ENCODE results near the gene CAPN12.
"Not testable (repeated sequence)": the region's sequence is repeated elsewhere in the genome, so short reads cannot be mapped to it uniquely, and the experiment has no call there.

CAPN12 gene

GRCh38 chr19:38782212-38782611 lies 37.9 kb upstream of the CAPN12 start:
- not testable (repeated sequence) for H3K9me3 ChIP-seq (ENCODE audit: low read length); H2AFZ ChIP-seq (ENCODE audit: low read depth, low read length); H3K27me3 ChIP-seq (ENCODE audit: insufficient read depth, low read length); H3K4me3 ChIP-seq (ENCODE audit: low read length); H3K36me3 ChIP-seq (ENCODE audit: insufficient read depth, low read length); H3K4me1 ChIP-seq (ENCODE audit: insufficient read depth, low read length)

DNA sequence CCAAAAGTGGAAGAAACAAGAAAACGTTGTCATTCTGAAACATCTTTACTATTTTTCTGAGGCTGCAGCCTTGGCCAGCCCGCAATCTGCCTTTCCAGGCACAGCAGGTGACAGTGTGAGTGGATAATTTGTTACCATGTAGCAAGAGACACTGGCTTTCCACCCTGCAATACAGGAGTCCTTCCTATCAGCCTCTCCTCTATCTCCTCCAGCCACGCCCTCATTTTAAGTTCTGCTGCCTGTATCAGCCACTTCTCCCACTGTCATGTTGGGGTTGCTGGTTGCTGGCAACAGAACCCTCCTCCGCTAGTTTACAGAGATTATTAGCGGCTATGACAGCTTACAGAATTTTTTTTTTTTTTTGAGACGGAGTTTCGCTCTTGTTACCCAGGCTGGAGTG lies 36.8 kb upstream of the CAPN12 start:
- H2AFZ ChIP-seq (ENCODE audit: low read depth, low read length): no peak overlapping the region
- H3K9me3 ChIP-seq (ENCODE audit: low read length): no peaks in the 10 kb centered on the region
- H3K4me1 ChIP-seq (ENCODE audit: insufficient read depth, low read length): no peaks in the 10 kb centered on the region
- peaks cover 2% of the 10 kb centered on the region for H3K27me3 ChIP-seq (ENCODE audit: insufficient read depth, low read length)
- H3K36me3 ChIP-seq (ENCODE audit: insufficient read depth, low read length): no peaks in the 10 kb centered on the region
- H3K4me3 ChIP-seq (ENCODE audit: low read length): no peak overlapping the region

GRCh38 chr19:38780443-38780842 lies 36.2 kb upstream of the CAPN12 start:
- Histone ChIP-seq H3K4me1 (ENCODE audit: insufficient read depth, low read length) (no peaks in the 10 kb centered on the region), H3K27me3 (ENCODE audit: insufficient read depth, low read length) (peaks cover 2% of the 10 kb centered on the region), H3K9me3 (ENCODE audit: low read length) (no peaks in the 10 kb centered on the region), H3K4me3 (ENCODE audit: low read length) (no peak overlapping the region), H2AFZ (ENCODE audit: low read depth, low read length) (no peak overlapping the region), H3K36me3 (ENCODE audit: insufficient read depth, low read length) (no peaks in the 10 kb centered on the region)

- H3K4me3 ChIP-seq (ENCODE audit: low read length): no peak overlapping the region
- peaks cover 2% of the 10 kb centered on the region for H3K27me3 ChIP-seq (ENCODE audit: insufficient read depth, low read length)
- H3K4me1 ChIP-seq (ENCODE audit: insufficient read depth, low read length): no peaks in the 10 kb centered on the region
- H3K9me3 ChIP-seq (ENCODE audit: low read length): no peaks in the 10 kb centered on the region
- no peaks in the 10 kb centered on the region for H3K36me3 ChIP-seq (ENCODE audit: insufficient read depth, low read length)
- no peak overlapping the region for H2AFZ ChIP-seq (ENCODE audit: low read depth, low read length)
Measured at GRCh38 chr19:38778733-38779132, 34.5 kb upstream of the CAPN12 start.

DNA sequence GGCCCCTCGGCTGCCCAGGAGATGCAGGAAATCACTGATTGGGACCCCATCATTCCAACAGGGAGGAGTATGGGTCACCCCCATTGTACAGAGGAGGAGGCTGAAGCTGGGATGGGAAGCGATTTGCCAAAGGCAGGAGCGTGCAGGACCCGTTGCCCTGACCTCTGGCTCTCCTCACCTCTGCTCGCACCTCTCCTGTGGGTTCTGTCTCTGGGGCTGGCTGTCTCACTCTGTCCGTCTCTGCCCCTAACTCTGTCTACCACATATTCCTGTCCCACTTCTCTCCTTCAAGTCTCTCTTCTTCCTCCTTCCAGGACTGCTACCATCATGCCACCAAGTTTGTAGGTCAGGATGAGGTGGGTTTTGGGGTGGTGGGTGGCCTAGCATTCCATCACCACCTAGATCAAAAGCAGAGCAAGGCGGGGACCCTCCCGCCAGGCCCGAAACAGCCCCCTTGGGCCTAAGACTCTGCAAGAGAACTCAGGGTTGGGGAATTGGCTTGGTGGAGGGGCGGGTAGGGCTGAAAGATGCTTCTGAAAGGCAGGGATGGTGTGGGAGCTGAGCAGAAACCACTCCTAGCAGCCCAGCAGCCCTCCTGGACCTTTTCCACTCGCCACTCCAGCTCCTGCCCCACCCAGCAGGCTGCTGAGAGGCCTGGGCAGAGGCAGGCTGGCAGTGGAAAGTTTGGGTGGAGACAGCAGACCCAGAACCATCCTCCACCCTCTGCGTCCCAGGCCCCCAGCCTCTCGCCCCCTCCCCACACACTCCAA lies 30.1 kb upstream of the CAPN12 start:
- H2AFZ ChIP-seq (ENCODE audit: low read depth, low read length): no peak overlapping the region
- H3K27me3 ChIP-seq (ENCODE audit: insufficient read depth, low read length): no peaks in the 10 kb centered on the region
- no peaks in the 10 kb centered on the region for H3K4me1 ChIP-seq (ENCODE audit: insufficient read depth, low read length)
- no peaks in the 10 kb centered on the region for H3K36me3 ChIP-seq (ENCODE audit: insufficient read depth, low read length)
- H3K4me3 ChIP-seq (ENCODE audit: low read length): no peak overlapping the region
- peaks cover 2% of the 10 kb centered on the region for H3K9me3 ChIP-seq (ENCODE audit: low read length)

DNA sequence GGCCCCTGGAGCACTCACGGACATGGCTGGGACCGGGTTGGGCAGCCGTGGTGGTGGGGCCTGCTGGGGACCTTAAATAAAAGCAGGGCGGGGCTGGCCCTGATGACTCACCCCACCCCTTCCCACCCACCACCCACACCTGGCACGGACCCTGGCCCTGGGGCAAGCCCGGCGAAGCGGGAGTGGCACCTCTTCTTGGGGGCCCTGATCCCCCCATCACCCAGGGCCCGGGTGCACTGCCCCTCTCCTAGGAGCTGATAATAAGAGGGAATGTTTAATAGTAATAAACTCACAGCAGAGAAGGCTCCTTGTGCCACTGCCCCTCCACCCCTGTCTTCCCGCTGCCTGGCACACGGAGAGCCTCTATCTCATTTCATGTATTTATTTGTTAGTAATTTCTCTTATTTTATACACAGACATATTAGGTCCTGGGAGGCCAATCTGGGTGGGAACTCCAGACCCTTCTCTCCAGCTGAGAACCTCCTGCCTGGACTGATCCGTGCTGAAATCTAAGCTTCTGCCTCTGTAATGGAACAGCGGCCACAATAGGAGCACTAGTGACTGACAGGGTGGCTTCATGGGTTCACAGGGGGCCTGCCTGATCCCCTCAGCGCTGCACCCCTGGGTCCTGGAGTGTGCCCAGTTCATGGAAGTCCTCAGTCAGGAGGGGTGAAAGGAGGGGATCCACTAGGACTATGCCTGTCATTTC lies 29.3 kb upstream of the CAPN12 start, which contains the start of gene LGALS7:
LGALS7 (minus strand) TSS at position 49 of the 709 bp plus-strand sequence; CDS start at position 24, 25 bp downstream.
- H3K27me3 ChIP-seq (ENCODE audit: insufficient read depth, low read length): no peaks in the 10 kb centered on the region
- no peak within 1 kb of the TSS for H2AFZ ChIP-seq (ENCODE audit: low read depth, low read length)
- no peaks in the 10 kb centered on the region for H3K4me1 ChIP-seq (ENCODE audit: insufficient read depth, low read length)
- H3K9me3 ChIP-seq (ENCODE audit: low read length): peaks cover 4% of the 10 kb centered on the region
- H3K36me3 ChIP-seq (ENCODE audit: insufficient read depth, low read length): no peaks in the 10 kb centered on the region
- no peak within 1 kb of the TSS for H3K4me3 ChIP-seq (ENCODE audit: low read length)

GRCh38 chr19:38771569-38771968 lies 27.3 kb upstream of the CAPN12 start:
- not testable (repeated sequence) for H3K4me3 ChIP-seq (ENCODE audit: low read length); H3K4me1 ChIP-seq (ENCODE audit: insufficient read depth, low read length); H3K9me3 ChIP-seq (ENCODE audit: low read length); H3K27me3 ChIP-seq (ENCODE audit: insufficient read depth, low read length); H2AFZ ChIP-seq (ENCODE audit: low read depth, low read length); H3K36me3 ChIP-seq (ENCODE audit: insufficient read depth, low read length)

DNA sequence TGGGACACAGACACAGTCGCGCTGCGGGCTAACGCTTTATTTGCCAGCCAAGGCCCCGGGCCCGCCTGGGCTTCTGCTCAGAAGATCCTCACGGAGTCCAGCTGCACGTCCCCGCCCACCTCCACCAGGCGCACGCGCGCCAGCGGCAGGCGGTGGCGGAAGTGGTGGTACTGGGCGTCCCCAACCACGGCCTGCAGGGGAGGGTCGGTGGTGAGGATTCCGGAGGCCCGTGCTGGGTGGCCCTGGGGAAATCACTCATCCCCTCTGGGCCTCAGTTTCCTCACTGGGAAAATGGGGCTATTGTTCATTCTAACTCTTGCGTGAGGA lies 26.6 kb upstream of the CAPN12 start:
- not testable (repeated sequence) for H3K9me3 ChIP-seq (ENCODE audit: low read length); H3K4me3 ChIP-seq (ENCODE audit: low read length); H3K36me3 ChIP-seq (ENCODE audit: insufficient read depth, low read length); H3K27me3 ChIP-seq (ENCODE audit: insufficient read depth, low read length); H2AFZ ChIP-seq (ENCODE audit: low read depth, low read length); H3K4me1 ChIP-seq (ENCODE audit: insufficient read depth, low read length)

DNA sequence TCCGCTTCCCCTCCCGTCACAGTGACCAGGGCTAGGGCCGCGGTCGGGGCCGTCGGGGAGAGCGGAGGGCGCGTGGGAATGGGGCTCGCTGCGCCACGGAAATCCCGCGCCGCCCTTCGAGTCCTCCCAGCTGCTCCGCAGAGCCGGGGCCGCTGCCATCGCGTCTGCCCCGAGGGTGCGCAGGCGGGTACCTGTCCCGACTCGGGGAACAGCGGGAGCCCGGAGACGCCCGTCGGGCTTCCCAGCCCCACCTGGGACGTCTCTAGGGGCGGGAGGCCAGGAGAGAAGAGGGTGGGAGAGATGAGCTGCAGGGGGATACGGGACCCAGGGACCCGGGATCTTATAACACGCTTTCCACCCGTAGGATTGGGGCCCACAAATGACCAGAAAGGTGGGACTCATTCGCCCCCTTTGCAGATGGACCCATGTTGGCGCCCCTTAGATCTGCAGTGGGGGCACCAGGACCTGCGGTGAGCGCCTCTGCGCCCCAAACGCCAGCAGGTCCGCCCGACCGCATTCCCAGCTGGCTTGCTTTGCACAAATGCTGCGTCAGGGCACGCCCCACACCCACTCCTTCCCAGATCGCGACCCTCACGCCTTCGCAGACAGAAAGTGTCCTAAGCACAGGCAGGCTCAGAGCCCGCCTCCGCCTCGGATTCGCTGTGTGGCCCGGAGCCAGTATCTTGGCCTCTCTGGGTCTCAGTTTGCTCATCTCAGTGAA lies 26.1 kb upstream of the CAPN12 start:
- H2AFZ ChIP-seq (ENCODE audit: low read depth, low read length); H3K4me1 ChIP-seq (ENCODE audit: insufficient read depth, low read length); H3K27me3 ChIP-seq (ENCODE audit: insufficient read depth, low read length); H3K4me3 ChIP-seq (ENCODE audit: low read length); H3K36me3 ChIP-seq (ENCODE audit: insufficient read depth, low read length); H3K9me3 ChIP-seq (ENCODE audit: low read length): not testable (repeated sequence)

DNA sequence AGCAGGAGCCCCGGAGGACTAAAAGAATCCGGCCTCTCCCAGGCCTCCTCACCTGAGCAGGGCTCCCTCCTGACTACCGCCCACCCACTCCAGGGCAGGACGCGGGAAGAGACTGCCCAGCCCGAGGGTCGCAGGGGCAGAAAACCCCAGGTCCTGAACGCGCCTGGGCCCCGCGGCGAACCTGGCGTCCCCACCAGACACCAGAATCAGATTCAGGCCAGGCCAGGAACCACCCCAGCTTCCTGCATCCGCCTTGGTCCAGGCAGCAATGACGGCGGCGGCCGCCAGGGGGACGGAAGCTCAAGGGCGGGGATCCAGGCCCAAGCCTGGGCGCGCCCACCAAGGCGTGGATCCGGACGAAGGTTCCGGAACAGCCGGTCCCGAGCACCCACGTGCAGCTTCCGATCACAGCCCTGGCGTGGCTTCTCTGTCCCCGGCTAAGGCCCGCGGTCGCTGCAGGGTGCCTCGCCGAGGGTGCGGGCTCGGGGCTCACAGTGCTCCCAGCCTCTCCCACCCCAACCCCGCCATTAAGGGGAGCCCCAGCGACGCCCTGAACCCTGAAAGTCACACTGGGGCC lies 25.4 kb upstream of the CAPN12 start:
- H3K4me3 ChIP-seq (ENCODE audit: low read length): no peak overlapping the region
- no peaks in the 10 kb centered on the region for H3K27me3 ChIP-seq (ENCODE audit: insufficient read depth, low read length)
- no peaks in the 10 kb centered on the region for H3K36me3 ChIP-seq (ENCODE audit: insufficient read depth, low read length)
- H3K9me3 ChIP-seq (ENCODE audit: low read length): peaks cover 5% of the 10 kb centered on the region
- H3K4me1 ChIP-seq (ENCODE audit: insufficient read depth, low read length): no peaks in the 10 kb centered on the region
- no peak overlapping the region for H2AFZ ChIP-seq (ENCODE audit: low read depth, low read length)

GRCh38 chr19:38766276-38767047 lies 22.2 kb upstream of the CAPN12 start:
- H3K9me3 ChIP-seq (ENCODE audit: low read length): peaks cover 5% of the 10 kb centered on the region
- H3K4me1 ChIP-seq (ENCODE audit: insufficient read depth, low read length): no peaks in the 10 kb centered on the region
- H2AFZ ChIP-seq (ENCODE audit: low read depth, low read length): no peak overlapping the region
- H3K4me3 ChIP-seq (ENCODE audit: low read length): no peak overlapping the region
- no peaks in the 10 kb centered on the region for H3K36me3 ChIP-seq (ENCODE audit: insufficient read depth, low read length)
- no peaks in the 10 kb centered on the region for H3K27me3 ChIP-seq (ENCODE audit: insufficient read depth, low read length)

- no peaks in the 10 kb centered on the region for H3K27me3 ChIP-seq (ENCODE audit: insufficient read depth, low read length)
- peaks cover 5% of the 10 kb centered on the region for H3K9me3 ChIP-seq (ENCODE audit: low read length)
- H3K36me3 ChIP-seq (ENCODE audit: insufficient read depth, low read length): no peaks in the 10 kb centered on the region
- no peaks in the 10 kb centered on the region for H3K4me1 ChIP-seq (ENCODE audit: insufficient read depth, low read length)
- H3K4me3 ChIP-seq (ENCODE audit: low read length): no peak overlapping the region
- no peak overlapping the region for H2AFZ ChIP-seq (ENCODE audit: low read depth, low read length)
Measured at GRCh38 chr19:38765214-38765613, 20.9 kb upstream of the CAPN12 start.

Measured in neuron (in vitro differentiated cells).